NCI-H187 (cell line): ENCODE data around the gene SLU7.

ENCODE experiments used
- DNase-seq, 2 experiments: peaks; one replicate each; lab custom pipeline; 2025; lab: John Stamatoyannopoulos, UW

SLU7 gene

GRCh38 chr5:160418561-160419457, at the start of gene SLU7:
SLU7 (minus strand) TSS chr5:160419081; CDS start chr5:160415294, 3,787 bp downstream.
- DNase-seq: peak; percentile 52 to 87

- no peak for DNase-seq
Observed at GRCh38 chr5:160468363-160468975, 49.6 kb upstream of the SLU7 start.

GRCh38 chr5:160467555-160468362, 48.9 kb upstream of the SLU7 start:
- DNase-seq: no peak

- DNase-seq: no peak
Observed at GRCh38 chr5:160466889-160467554, 48.1 kb upstream of the SLU7 start.

GRCh38 chr5:160466116-160466515, 47.2 kb upstream of the SLU7 start:
- no peak for DNase-seq

GRCh38 chr5:160464466-160464797, 45.6 kb upstream of the SLU7 start:
- no peak for DNase-seq

GRCh38 chr5:160463740-160464465, 45.0 kb upstream of the SLU7 start:
- DNase-seq: no peak

GRCh38 chr5:160463227-160463626, 44.3 kb upstream of the SLU7 start:
- DNase-seq: no peak

- no peak for DNase-seq
Observed at GRCh38 chr5:160462167-160462566, 43.3 kb upstream of the SLU7 start.

- no peak for DNase-seq
Observed at GRCh38 chr5:160461378-160461777, 42.5 kb upstream of the SLU7 start.

- no peak for DNase-seq
Observed at GRCh38 chr5:160460377-160461049, 41.6 kb upstream of the SLU7 start.

- no peak for DNase-seq
Observed at GRCh38 chr5:160458806-160459800, 40.2 kb upstream of the SLU7 start.

GRCh38 chr5:160457252-160457651, 38.4 kb upstream of the SLU7 start:
- no peak for DNase-seq

- no peak for DNase-seq
Observed at GRCh38 chr5:160456480-160457177, 37.7 kb upstream of the SLU7 start.

GRCh38 chr5:160455600-160455999, 36.7 kb upstream of the SLU7 start:
- DNase-seq: no peak

- no peak for DNase-seq
Observed at GRCh38 chr5:160453751-160454150, 34.9 kb upstream of the SLU7 start.

- no peak for DNase-seq
Observed at GRCh38 chr5:160452795-160453194, 33.9 kb upstream of the SLU7 start.

GRCh38 chr5:160452036-160452435, 33.2 kb upstream of the SLU7 start:
- DNase-seq: no peak

GRCh38 chr5:160451281-160451680, 32.4 kb upstream of the SLU7 start:
- no peak for DNase-seq
